PFSK-1 (cell line): ENCODE data around the gene INSYN2B.

ENCODE experiments used
- FOXP2 ChIP-seq: optimal IDR thresholded peaks from 2 replicates; pipeline ENCODE3; 2011; ENCODE audit warnings: borderline replicate concordance, control low read depth, inconsistent platforms; ENCODE audit not compliant: insufficient read depth; ENCODE audit errors: extremely low read length, extremely low read depth
- POLR2AphosphoS5 ChIP-seq: IDR thresholded peaks from 2 replicates; pipeline ENCODE4 v1.6.1; 2012; ENCODE audit warnings: low read depth, mild to moderate bottlenecking, control low read depth, low read length, moderate library complexity
- REST ChIP-seq, 2 experiments: IDR thresholded peaks; 2 replicates each; pipeline versions ENCODE4 v1.6.1 to v1.8.0; 2011 to 2012; ENCODE audit warnings: low read depth in 2 of 2, low read length in 2 of 2, control low read depth in 1 of 2, inconsistent platforms in 1 of 2, mild to moderate bottlenecking in 1 of 2, moderate library complexity in 1 of 2; ENCODE audit not compliant: insufficient read depth in 1 of 2
- SIN3A ChIP-seq: IDR thresholded peaks from 2 replicates; pipeline ENCODE4 v1.6.1; 2012; ENCODE audit warnings: mild to moderate bottlenecking, low read length, moderate library complexity, borderline replicate concordance; ENCODE audit not compliant: insufficient read depth
- TAF1 ChIP-seq: IDR thresholded peaks from 2 replicates; pipeline ENCODE4 v1.6.1; 2012; ENCODE audit warnings: low read length, control low read depth, borderline replicate concordance; ENCODE audit not compliant: insufficient read depth

Gene INSYN2B

GRCh38 chr5:170012622-170013021 lies 32.3 kb upstream of the INSYN2B start:
- TF ChIP-seq TAF1 (no peak), SIN3A (no peak), REST (IDR thresholded peaks at IDR 0.05; ENCODE audit: insufficient read depth in 1 of 2, low read depth in 2 of 2, low read length in 2 of 2) (no peak)

- TF ChIP-seq TAF1 (no peak), REST (IDR thresholded peaks at IDR 0.05; ENCODE audit: insufficient read depth in 1 of 2, low read depth in 2 of 2, low read length in 2 of 2) (no peak), POLR2AphosphoS5 (no peak), SIN3A (no peak), FOXP2 (no peak)
Measured at GRCh38 chr5:170011751-170012150, 31.5 kb upstream of the INSYN2B start.

GRCh38 chr5:170010595-170010994 lies 30.3 kb upstream of the INSYN2B start:
- no peak for TF ChIP-seq FOXP2
- no peak for TF ChIP-seq SIN3A
- TF ChIP-seq POLR2AphosphoS5, result no peak
- no peak for TF ChIP-seq TAF1
- no peak for TF ChIP-seq REST (IDR thresholded peaks at IDR 0.05; ENCODE audit: insufficient read depth in 1 of 2, low read depth in 2 of 2, low read length in 2 of 2)

GRCh38 chr5:170008376-170008775 lies 28.1 kb upstream of the INSYN2B start:
- TF ChIP-seq REST (IDR thresholded peaks at IDR 0.05; ENCODE audit: insufficient read depth in 1 of 2, low read depth in 2 of 2, low read length in 2 of 2), result no peak
- no peak for TF ChIP-seq POLR2AphosphoS5
- no peak for TF ChIP-seq FOXP2

GRCh38 chr5:170006021-170006420 lies 25.7 kb upstream of the INSYN2B start:
- TF ChIP-seq SIN3A, result no peak
- no peak for TF ChIP-seq POLR2AphosphoS5
- TF ChIP-seq FOXP2, result no peak
- no peak for TF ChIP-seq REST (IDR thresholded peaks at IDR 0.05; ENCODE audit: insufficient read depth in 1 of 2, low read depth in 2 of 2, low read length in 2 of 2)
- no peak for TF ChIP-seq TAF1
